ENCODE measurements around the gene MRPL50. TPM values are rescaled to one million over a fixed set of nuclear protein-coding genes. Genes with fewer than 3 reads are reported as not detected.

Gene MRPL50
- total RNA-seq, 1 experiment from 2014 or later = 33.8 TPM

- in situ Hi-C loops (cut with HindIII; ENCODE audit: low pct_unique_long_range_greater_than_20kb, low sequenced_read_pairs) = no loop called here
Measured at GRCh38 chr9:101427358-101427757, 28.9 kb upstream of the MRPL50 start.

GRCh38 chr9:101421653-101422065 lies 23.2 kb upstream of the MRPL50 start:
- no peak for DNase-seq (ENCODE audit: low read depth, low spot score)
- in situ Hi-C loops (cut with HindIII; ENCODE audit: low pct_unique_long_range_greater_than_20kb, low sequenced_read_pairs) = no loop called here

More at GRCh38 chr9:101427358-101427757, 28.9 kb upstream of the MRPL50 start:
- no peak for DNase-seq (ENCODE audit: low read depth, low spot score)

- no peak for DNase-seq (ENCODE audit: low read depth, low spot score)
- in situ Hi-C loops (cut with HindIII; ENCODE audit: low pct_unique_long_range_greater_than_20kb, low sequenced_read_pairs) = no loop called here
Measured at GRCh38 chr9:101419863-101420262, 21.4 kb upstream of the MRPL50 start.

GRCh38 chr9:101418518-101419430 lies 20.4 kb upstream of the MRPL50 start:
- in situ Hi-C loops (cut with HindIII; ENCODE audit: low pct_unique_long_range_greater_than_20kb, low sequenced_read_pairs) = no loop called here
- no peak for DNase-seq (ENCODE audit: low read depth, low spot score)

GRCh38 chr9:101417977-101418376 lies 19.6 kb upstream of the MRPL50 start:
- in situ Hi-C loops (cut with HindIII; ENCODE audit: low pct_unique_long_range_greater_than_20kb, low sequenced_read_pairs) = no loop called here
- DNase-seq (ENCODE audit: low read depth, low spot score) = no peak

- DNase-seq (ENCODE audit: low read depth, low spot score) = no peak
- in situ Hi-C loops (cut with HindIII; ENCODE audit: low pct_unique_long_range_greater_than_20kb, low sequenced_read_pairs) = no loop called here
Measured at GRCh38 chr9:101417389-101417788, 19.0 kb upstream of the MRPL50 start.

GRCh38 chr9:101415578-101415977 lies 17.2 kb upstream of the MRPL50 start:
- in situ Hi-C loops (cut with HindIII; ENCODE audit: low pct_unique_long_range_greater_than_20kb, low sequenced_read_pairs) = no loop called here

GRCh38 chr9:101414839-101415238 lies 16.4 kb upstream of the MRPL50 start:
- DNase-seq (ENCODE audit: low read depth, low spot score) = no peak
- in situ Hi-C loops (cut with HindIII; ENCODE audit: low pct_unique_long_range_greater_than_20kb, low sequenced_read_pairs) = no loop called here

More at GRCh38 chr9:101415578-101415977, 17.2 kb upstream of the MRPL50 start:
- no peak for DNase-seq (ENCODE audit: low read depth, low spot score)

- in situ Hi-C loops (cut with HindIII; ENCODE audit: low pct_unique_long_range_greater_than_20kb, low sequenced_read_pairs) = no loop called here
- no peak for DNase-seq (ENCODE audit: low read depth, low spot score)
Measured at GRCh38 chr9:101409079-101409477, 10.7 kb upstream of the MRPL50 start.

GRCh38 chr9:101408374-101409078 lies 10.1 kb upstream of the MRPL50 start:
- DNase-seq (ENCODE audit: low read depth, low spot score) = no peak
- in situ Hi-C loops (cut with HindIII; ENCODE audit: low pct_unique_long_range_greater_than_20kb, low sequenced_read_pairs) = no loop called here

- in situ Hi-C loops (cut with HindIII; ENCODE audit: low pct_unique_long_range_greater_than_20kb, low sequenced_read_pairs) = no loop called here
- DNase-seq (ENCODE audit: low read depth, low spot score) = no peak
Measured at GRCh38 chr9:101403516-101404285, 5.3 kb upstream of the MRPL50 start.

GRCh38 chr9:101400120-101400519 lies 1.7 kb upstream of the MRPL50 start:
- in situ Hi-C loops (cut with HindIII; ENCODE audit: low pct_unique_long_range_greater_than_20kb, low sequenced_read_pairs) = no loop called here
- DNase-seq (ENCODE audit: low read depth, low spot score) = no peak

GRCh38 chr9:101399643-101399970 lies 1.2 kb upstream of the MRPL50 start:
- in situ Hi-C loops (cut with HindIII; ENCODE audit: low pct_unique_long_range_greater_than_20kb, low sequenced_read_pairs) = no loop called here
- DNase-seq (ENCODE audit: low read depth, low spot score) = no peak

GRCh38 chr9:101398930-101399642 lies 668 bp upstream of the MRPL50 start:
- in situ Hi-C loops (cut with HindIII; ENCODE audit: low pct_unique_long_range_greater_than_20kb, low sequenced_read_pairs) = no loop called here
- DNase-seq (ENCODE audit: low read depth, low spot score) = no peak

GRCh38 chr9:101397746-101398067 lies 711 bp downstream of the MRPL50 start:
- DNase-seq (ENCODE audit: low read depth, low spot score) = no peak
- in situ Hi-C loops (cut with HindIII; ENCODE audit: low pct_unique_long_range_greater_than_20kb, low sequenced_read_pairs) = no loop called here

GRCh38 chr9:101394687-101395086 lies 3.7 kb downstream of the MRPL50 start:
- in situ Hi-C loops (cut with HindIII; ENCODE audit: low pct_unique_long_range_greater_than_20kb, low sequenced_read_pairs) = no loop called here
- no peak for DNase-seq (ENCODE audit: low read depth, low spot score)

GRCh38 chr9:101393135-101393534 lies 5.3 kb downstream of the MRPL50 start:
- no peak for DNase-seq (ENCODE audit: low read depth, low spot score)
- in situ Hi-C loops (cut with HindIII; ENCODE audit: low pct_unique_long_range_greater_than_20kb, low sequenced_read_pairs) = no loop called here

GRCh38 chr9:101388507-101388993 lies 9.9 kb downstream of the MRPL50 start:
- DNase-seq (ENCODE audit: low read depth, low spot score) = peak; percentile 57
- in situ Hi-C loops (cut with HindIII; ENCODE audit: low pct_unique_long_range_greater_than_20kb, low sequenced_read_pairs) = no loop called here

Data from SK-MEL-5 (cell line).